ENCODE measurements around the gene IGFBP1. TPM values are rescaled to one million over a fixed set of nuclear protein-coding genes. Genes with fewer than 3 reads are reported as not detected.

The IGFBP1 gene
- total and polyA plus RNA-seq, 2 donors, result 0.05 to 17.2 TPM

- H3K9me3 ChIP-seq (ENCODE audit: control insufficient read depth in 2 of 2, insufficient read depth in 1 of 2, low read length in 1 of 2), result no peaks in the 10 kb centered on the region
- H3K27me3 ChIP-seq (ENCODE audit: control insufficient read depth in 2 of 2, insufficient read depth in 1 of 2, low read length in 1 of 2), result peaks cover 41 to 69% of the 10 kb centered on the region in 2 donors
- H3K36me3 ChIP-seq (ENCODE audit: control insufficient read depth in 2 of 2, insufficient read depth in 2 of 2, low read length in 1 of 2), result no peaks in the 10 kb centered on the region
- DNase-seq (ENCODE audit: low read depth in 6 of 9, low spot score in 9 of 9), result no peak
- peaks cover 0 to 7% of the 10 kb centered on the region in 2 donors for H3K4me1 ChIP-seq (ENCODE audit: control insufficient read depth in 2 of 2, insufficient read depth in 2 of 2, low read length in 2 of 2)
- H3K27ac ChIP-seq (ENCODE audit: low read depth in 1 of 2, low read length in 1 of 2), result no peak overlapping the region
- 4% methylated on average over 30 of the region's 31 CpGs for WGBS
- H3K4me3 ChIP-seq (ENCODE audit: low read length in 2 of 2), result peak overlapping the region in 1 of 2 donors; percentile 33
Observed at GRCh38 chr7:45921381-45921698, 33.1 kb downstream of the IGFBP1 start.

GRCh38 chr7:45921699-45922519 is 33.6 kb downstream of the IGFBP1 start:
- WGBS, result 6% methylated on average over 36 of the region's 36 CpGs
- no peak for DNase-seq (ENCODE audit: low read depth in 6 of 9, low spot score in 9 of 9)
- Histone ChIP-seq H3K4me1 (ENCODE audit: control insufficient read depth in 2 of 2, insufficient read depth in 2 of 2, low read length in 2 of 2) (peaks cover 0 to 7% of the 10 kb centered on the region in 2 donors), H3K9me3 (ENCODE audit: control insufficient read depth in 2 of 2, insufficient read depth in 1 of 2, low read length in 1 of 2) (no peaks in the 10 kb centered on the region), H3K4me3 (ENCODE audit: low read length in 2 of 2) (no peak overlapping the region), H3K27ac (ENCODE audit: low read depth in 1 of 2, low read length in 1 of 2) (no peak overlapping the region), H3K36me3 (ENCODE audit: control insufficient read depth in 2 of 2, insufficient read depth in 2 of 2, low read length in 1 of 2) (no peaks in the 10 kb centered on the region), H3K27me3 (ENCODE audit: control insufficient read depth in 2 of 2, insufficient read depth in 1 of 2, low read length in 1 of 2) (peaks cover 41 to 68% of the 10 kb centered on the region in 2 donors)

- H3K27ac ChIP-seq (ENCODE audit: low read depth in 1 of 2, low read length in 1 of 2), result no peak overlapping the region
- 5% methylated on average over 11 of the region's 11 CpGs for WGBS
- H3K9me3 ChIP-seq (ENCODE audit: control insufficient read depth in 2 of 2, insufficient read depth in 1 of 2, low read length in 1 of 2), result no peaks in the 10 kb centered on the region
- H3K27me3 ChIP-seq (ENCODE audit: control insufficient read depth in 2 of 2, insufficient read depth in 1 of 2, low read length in 1 of 2), result peaks cover 41 to 63% of the 10 kb centered on the region in 2 donors
- peaks cover 0 to 5% of the 10 kb centered on the region in 2 donors for H3K4me1 ChIP-seq (ENCODE audit: control insufficient read depth in 2 of 2, insufficient read depth in 2 of 2, low read length in 2 of 2)
- H3K36me3 ChIP-seq (ENCODE audit: control insufficient read depth in 2 of 2, insufficient read depth in 2 of 2, low read length in 1 of 2), result no peaks in the 10 kb centered on the region
- no peak overlapping the region for H3K4me3 ChIP-seq (ENCODE audit: low read length in 2 of 2)
- peak in 1 of 9 donors; percentile 37 for DNase-seq (ENCODE audit: low read depth in 6 of 9, low spot score in 9 of 9)
Observed at GRCh38 chr7:45922810-45923209, 34.5 kb downstream of the IGFBP1 start.

DNA sequence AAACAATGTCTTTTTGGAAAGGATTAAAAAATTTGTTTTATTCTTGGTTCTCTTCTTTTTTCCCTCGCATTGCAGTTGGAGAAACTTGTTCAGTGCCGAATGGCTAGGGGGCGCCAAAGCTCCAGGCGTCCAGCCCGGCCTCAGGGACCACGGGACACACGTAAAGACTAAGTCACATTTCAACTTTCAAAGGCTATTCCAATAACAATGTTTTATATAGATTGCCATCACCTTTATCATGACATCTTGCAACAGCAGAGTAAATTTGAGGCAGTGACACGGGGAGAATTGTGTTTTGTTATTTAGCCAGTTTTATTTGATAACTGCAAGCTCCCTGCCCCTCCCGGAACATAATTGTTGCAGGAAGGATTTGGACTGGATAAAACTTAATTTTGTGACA is 35.0 kb downstream of the IGFBP1 start:
- Histone ChIP-seq H3K27ac (ENCODE audit: low read depth in 1 of 2, low read length in 1 of 2) (no peak overlapping the region), H3K4me3 (ENCODE audit: low read length in 2 of 2) (no peak overlapping the region), H3K9me3 (ENCODE audit: control insufficient read depth in 2 of 2, insufficient read depth in 1 of 2, low read length in 1 of 2) (no peaks in the 10 kb centered on the region), H3K4me1 (ENCODE audit: control insufficient read depth in 2 of 2, insufficient read depth in 2 of 2, low read length in 2 of 2) (peaks cover 0 to 5% of the 10 kb centered on the region in 2 donors), H3K36me3 (ENCODE audit: control insufficient read depth in 2 of 2, insufficient read depth in 2 of 2, low read length in 1 of 2) (no peaks in the 10 kb centered on the region), H3K27me3 (ENCODE audit: control insufficient read depth in 2 of 2, insufficient read depth in 1 of 2, low read length in 1 of 2) (peaks cover 41 to 58% of the 10 kb centered on the region in 2 donors)
- 9% methylated on average over 9 of the region's 9 CpGs for WGBS
- peak in 4 of 9 donors; percentile 15 to 55 (median 37) for DNase-seq (ENCODE audit: low read depth in 6 of 9, low spot score in 9 of 9)

- WGBS, result 52% methylated on average over 6 of the region's 6 CpGs
- Histone ChIP-seq H3K27me3 (ENCODE audit: control insufficient read depth in 2 of 2, insufficient read depth in 1 of 2, low read length in 1 of 2) (peaks cover 38 to 53% of the 10 kb centered on the region in 2 donors), H3K27ac (ENCODE audit: low read depth in 1 of 2, low read length in 1 of 2) (no peak overlapping the region), H3K9me3 (ENCODE audit: control insufficient read depth in 2 of 2, insufficient read depth in 1 of 2, low read length in 1 of 2) (no peaks in the 10 kb centered on the region), H3K4me3 (ENCODE audit: low read length in 2 of 2) (no peak overlapping the region), H3K4me1 (ENCODE audit: control insufficient read depth in 2 of 2, insufficient read depth in 2 of 2, low read length in 2 of 2) (peaks cover 0 to 5% of the 10 kb centered on the region in 2 donors), H3K36me3 (ENCODE audit: control insufficient read depth in 2 of 2, insufficient read depth in 2 of 2, low read length in 1 of 2) (no peaks in the 10 kb centered on the region)
- no peak for DNase-seq (ENCODE audit: low read depth in 6 of 9, low spot score in 9 of 9)
Observed at GRCh38 chr7:45923818-45924217, 35.5 kb downstream of the IGFBP1 start.

GRCh38 chr7:45924283-45924682 is 36.0 kb downstream of the IGFBP1 start:
- DNase-seq (ENCODE audit: low read depth in 6 of 9, low spot score in 9 of 9), result no peak
- Histone ChIP-seq H3K27ac (ENCODE audit: low read depth in 1 of 2, low read length in 1 of 2) (no peak overlapping the region), H3K4me1 (ENCODE audit: control insufficient read depth in 2 of 2, insufficient read depth in 2 of 2, low read length in 2 of 2) (peaks cover 0 to 5% of the 10 kb centered on the region in 2 donors), H3K4me3 (ENCODE audit: low read length in 2 of 2) (no peak overlapping the region), H3K27me3 (ENCODE audit: control insufficient read depth in 2 of 2, insufficient read depth in 1 of 2, low read length in 1 of 2) (peaks cover 36 to 50% of the 10 kb centered on the region in 2 donors), H3K9me3 (ENCODE audit: control insufficient read depth in 2 of 2, insufficient read depth in 1 of 2, low read length in 1 of 2) (no peaks in the 10 kb centered on the region), H3K36me3 (ENCODE audit: control insufficient read depth in 2 of 2, insufficient read depth in 2 of 2, low read length in 1 of 2) (no peaks in the 10 kb centered on the region)
- 64% methylated on average over 5 of the region's 5 CpGs for WGBS

- Histone ChIP-seq H3K4me1 (ENCODE audit: control insufficient read depth in 2 of 2, insufficient read depth in 2 of 2, low read length in 2 of 2) (peaks cover 0 to under 1% of the 10 kb centered on the region in 2 donors), H3K27ac (ENCODE audit: low read depth in 1 of 2, low read length in 1 of 2) (no peak overlapping the region), H3K9me3 (ENCODE audit: control insufficient read depth in 2 of 2, insufficient read depth in 1 of 2, low read length in 1 of 2) (no peaks in the 10 kb centered on the region), H3K36me3 (ENCODE audit: control insufficient read depth in 2 of 2, insufficient read depth in 2 of 2, low read length in 1 of 2) (no peaks in the 10 kb centered on the region), H3K4me3 (ENCODE audit: low read length in 2 of 2) (no peak overlapping the region), H3K27me3 (ENCODE audit: control insufficient read depth in 2 of 2, insufficient read depth in 1 of 2, low read length in 1 of 2) (peaks cover 7 to 17% of the 10 kb centered on the region in 2 donors)
- 89% methylated on average over 3 of the region's 3 CpGs for WGBS
- no peak for DNase-seq (ENCODE audit: low read depth in 6 of 9, low spot score in 9 of 9)
Observed at GRCh38 chr7:45927721-45928120, 39.4 kb downstream of the IGFBP1 start.

DNA sequence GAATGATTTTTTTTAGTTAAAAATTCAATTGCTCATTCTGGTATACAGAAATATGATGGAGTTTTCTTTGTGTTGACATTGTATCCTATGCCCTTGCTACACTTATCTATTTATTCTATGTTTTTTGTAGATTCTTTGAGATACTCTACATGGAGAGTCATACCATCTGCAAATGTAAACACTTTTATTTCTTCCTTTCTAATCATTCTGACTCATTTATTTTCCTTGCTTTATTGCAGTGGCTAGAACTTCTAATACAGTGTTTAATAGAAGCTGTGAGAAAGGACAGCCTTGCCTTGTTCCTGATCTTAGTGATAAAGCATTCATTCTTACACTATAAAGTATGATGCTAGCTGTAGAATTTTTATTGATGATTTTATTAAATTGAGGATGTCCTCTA is 42.7 kb downstream of the IGFBP1 start:
- Histone ChIP-seq H3K27ac (ENCODE audit: low read depth in 1 of 2, low read length in 1 of 2) (no peak overlapping the region), H3K4me3 (ENCODE audit: low read length in 2 of 2) (no peak overlapping the region), H3K9me3 (ENCODE audit: control insufficient read depth in 2 of 2, insufficient read depth in 1 of 2, low read length in 1 of 2) (no peaks in the 10 kb centered on the region), H3K4me1 (ENCODE audit: control insufficient read depth in 2 of 2, insufficient read depth in 2 of 2, low read length in 2 of 2) (no peaks in the 10 kb centered on the region), H3K36me3 (ENCODE audit: control insufficient read depth in 2 of 2, insufficient read depth in 2 of 2, low read length in 1 of 2) (no peaks in the 10 kb centered on the region), H3K27me3 (ENCODE audit: control insufficient read depth in 2 of 2, insufficient read depth in 1 of 2, low read length in 1 of 2) (no peaks in the 10 kb centered on the region)
- DNase-seq (ENCODE audit: low read depth in 6 of 9, low spot score in 9 of 9), result no peak

DNA sequence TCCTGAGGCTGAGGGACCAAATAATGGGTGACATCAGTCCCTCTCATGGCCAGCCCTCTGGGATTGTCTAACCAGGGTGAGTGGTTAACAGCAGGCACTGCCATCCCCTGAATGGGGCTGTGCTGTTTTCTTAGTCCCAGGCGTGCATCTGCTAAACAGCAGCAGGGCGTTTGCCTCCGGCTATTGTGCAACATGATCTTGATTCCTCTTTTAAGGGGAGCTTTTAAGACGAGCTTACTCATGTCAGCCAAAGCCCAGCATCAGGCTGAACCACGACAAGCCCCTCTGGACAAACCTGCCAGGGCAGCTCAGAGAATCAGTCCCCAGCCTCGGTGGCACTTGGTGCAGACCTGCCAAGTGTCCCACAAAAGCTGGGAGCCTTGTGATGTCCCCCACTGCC is 49.0 kb downstream of the IGFBP1 start:
- H3K36me3 ChIP-seq (ENCODE audit: control insufficient read depth in 2 of 2, insufficient read depth in 2 of 2, low read length in 1 of 2), result no peaks in the 10 kb centered on the region
- WGBS, result 61% methylated on average over 6 of the region's 6 CpGs
- DNase-seq (ENCODE audit: low read depth in 6 of 9, low spot score in 9 of 9), result no peak
- no peak overlapping the region for H3K4me3 ChIP-seq (ENCODE audit: low read length in 2 of 2)
- no peak overlapping the region for H3K27ac ChIP-seq (ENCODE audit: low read depth in 1 of 2, low read length in 1 of 2)
- H3K9me3 ChIP-seq (ENCODE audit: control insufficient read depth in 2 of 2, insufficient read depth in 1 of 2, low read length in 1 of 2), result peaks cover 0 to 6% of the 10 kb centered on the region in 2 donors
- H3K27me3 ChIP-seq (ENCODE audit: control insufficient read depth in 2 of 2, insufficient read depth in 1 of 2, low read length in 1 of 2), result no peaks in the 10 kb centered on the region
- no peaks in the 10 kb centered on the region for H3K4me1 ChIP-seq (ENCODE audit: control insufficient read depth in 2 of 2, insufficient read depth in 2 of 2, low read length in 2 of 2)
